NCI-H2107 (cell line): Measurements from ENCODE around the gene HIVEP3.

Experiments used
- DNase-seq: peaks from one replicate; lab custom pipeline; 2025; lab: John Stamatoyannopoulos, UW

The HIVEP3 gene

DNA sequence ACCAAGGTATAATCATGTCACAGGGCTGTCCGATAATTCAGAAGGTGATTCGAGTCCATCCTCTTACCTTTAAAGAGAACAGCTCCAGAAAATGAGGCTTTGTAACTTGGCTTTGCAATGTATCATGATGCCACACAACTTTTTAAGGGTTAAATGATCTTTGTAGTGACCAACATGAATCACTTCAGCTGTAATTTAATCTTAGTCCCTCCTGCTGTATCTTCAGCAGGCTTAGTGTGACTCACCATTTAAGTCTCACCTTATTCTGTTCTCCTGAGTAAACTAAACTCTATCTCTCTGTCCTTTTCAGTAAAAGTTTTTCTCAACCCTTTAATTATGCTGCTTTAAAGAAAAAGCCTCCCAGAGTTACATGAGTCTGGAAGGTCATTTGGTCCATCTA, 1.9 kb upstream of the HIVEP3 start:
- no peak for DNase-seq

DNA sequence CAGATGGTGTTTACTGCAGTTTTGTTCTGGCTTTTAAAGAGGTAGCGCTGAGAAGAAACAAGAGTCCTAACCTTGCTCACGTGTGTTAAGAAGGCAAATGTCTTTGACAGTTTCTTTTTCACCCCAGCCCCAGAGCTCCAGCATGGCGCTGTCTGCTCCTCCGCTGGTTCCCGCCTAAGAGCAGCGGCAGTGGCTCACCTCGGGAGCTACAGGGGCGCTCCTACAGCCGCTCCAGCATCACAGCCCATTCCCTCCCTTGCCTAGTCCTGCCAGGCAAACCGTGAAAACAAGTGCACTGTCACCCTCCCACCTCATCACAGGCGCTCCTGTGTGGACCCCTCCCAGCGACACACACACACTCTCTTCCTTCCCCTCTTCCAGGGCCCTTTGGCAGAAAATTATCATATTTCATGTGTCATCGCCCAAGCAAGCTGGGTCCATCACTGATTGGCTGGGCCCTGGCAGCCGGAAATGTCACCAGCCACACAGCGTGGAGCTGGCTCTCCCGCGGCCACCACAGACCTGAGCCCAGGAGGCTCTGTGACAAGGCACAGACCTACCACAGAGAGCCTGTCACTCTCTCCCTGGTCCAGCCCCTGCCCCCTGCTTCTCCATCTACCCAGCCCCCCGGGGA, 1.2 kb upstream of the HIVEP3 start:
- peak; percentile 88 for DNase-seq

DNA sequence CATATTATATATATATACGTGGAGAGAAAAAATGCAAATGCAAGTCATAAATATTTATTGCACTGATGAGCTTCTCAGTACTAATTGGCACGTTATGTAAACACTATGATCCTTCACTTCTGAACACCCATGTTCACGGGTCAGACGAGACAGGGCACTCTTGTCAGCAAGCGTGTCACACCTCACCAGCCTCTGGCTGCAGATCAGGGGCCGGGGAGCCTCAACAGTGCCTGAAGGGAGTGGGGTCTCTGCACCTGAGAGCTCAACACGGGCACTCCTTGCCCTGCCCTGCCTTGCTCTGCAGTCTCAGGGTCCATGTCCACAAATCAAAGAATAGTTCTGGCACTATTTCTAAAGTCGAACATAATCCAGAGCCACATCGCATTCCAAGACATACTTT, 409 bp upstream of the HIVEP3 start:
- no peak for DNase-seq

DNA sequence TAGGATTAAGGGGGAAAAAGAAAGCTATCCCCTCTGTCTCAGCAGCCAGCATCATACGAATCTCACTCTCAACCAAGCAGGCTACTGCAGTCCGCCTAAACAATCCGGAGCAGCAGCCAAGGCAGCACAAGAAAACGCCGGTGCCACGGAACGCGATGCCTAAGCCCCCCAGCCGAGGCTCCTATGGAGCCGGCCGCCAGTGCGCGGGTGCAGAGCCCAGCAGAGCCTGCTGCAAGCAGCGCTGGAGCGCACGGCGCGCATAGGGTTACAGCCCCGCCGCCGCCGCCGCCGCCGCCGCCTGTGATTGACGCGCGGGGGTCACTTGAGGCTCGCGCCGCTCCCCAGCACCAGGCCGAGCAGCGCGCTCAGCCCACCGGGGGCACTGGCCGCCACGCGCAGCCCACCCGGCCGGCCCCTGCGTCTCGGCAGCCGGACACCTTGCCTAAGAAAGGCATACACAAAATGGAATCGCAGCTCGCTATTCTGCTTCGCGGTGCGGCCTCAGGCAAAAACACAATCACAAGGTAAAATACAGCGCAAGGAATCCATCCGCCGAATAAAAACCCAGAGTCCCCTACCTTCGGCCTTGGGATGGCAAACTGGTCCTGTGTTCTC, 780 bp downstream of the HIVEP3 start:
- peak; percentile 54 for DNase-seq

DNA sequence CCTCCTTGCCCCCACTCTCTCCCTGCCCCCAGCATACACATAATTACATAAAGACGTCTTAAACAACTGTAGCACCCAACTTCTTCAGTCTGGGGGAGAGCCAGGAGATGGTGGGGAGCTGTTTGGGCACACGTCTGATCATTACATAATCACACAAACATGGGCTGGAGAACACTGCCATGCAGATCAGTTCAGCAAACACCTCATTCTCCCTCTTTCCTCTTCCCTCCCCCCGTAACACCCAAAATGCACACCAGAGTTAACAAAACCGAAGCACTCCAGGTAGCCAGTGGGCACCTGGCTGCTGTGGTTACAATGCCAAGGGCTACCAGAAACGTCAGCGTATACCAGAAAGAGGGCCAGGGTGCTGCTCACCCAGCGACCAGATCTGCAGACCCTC, 1.6 kb downstream of the HIVEP3 start:
- no peak for DNase-seq

DNA sequence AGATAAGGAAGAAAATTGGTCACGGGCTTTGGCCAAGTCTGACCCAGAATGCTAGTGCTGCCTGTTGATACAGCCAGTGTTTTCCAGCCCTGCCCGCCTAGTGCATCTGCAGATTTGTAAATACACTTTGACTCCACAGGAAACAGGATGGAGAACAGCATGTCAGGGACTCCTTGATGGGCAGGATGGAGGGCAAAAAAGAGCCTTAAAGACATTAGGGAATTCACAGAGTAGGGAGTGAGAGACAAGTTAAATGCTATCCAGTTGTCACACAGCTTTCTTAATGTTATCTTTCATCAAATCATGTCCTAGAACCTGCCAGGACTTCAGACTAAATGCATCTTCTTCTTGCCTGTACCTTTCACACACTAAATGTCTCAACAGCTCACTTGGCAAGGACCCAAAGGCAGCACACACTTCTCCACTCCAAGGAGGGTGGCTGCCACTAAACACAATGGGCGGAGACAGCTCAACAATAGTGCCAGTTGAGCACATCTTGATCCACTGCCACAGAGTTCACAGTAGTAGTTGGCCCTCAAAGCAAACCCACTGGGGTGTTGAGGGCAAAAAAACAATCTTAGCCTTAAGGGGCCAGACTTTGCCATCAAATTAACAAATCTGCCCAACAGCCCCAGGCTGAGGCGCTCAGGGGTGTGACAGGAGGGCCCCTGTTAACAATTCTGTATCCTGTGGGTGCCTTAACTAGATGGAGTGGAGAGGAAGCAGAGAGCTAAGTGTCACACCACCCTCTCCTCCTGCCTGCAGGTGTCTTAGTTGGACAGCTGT, 2.7 kb downstream of the HIVEP3 start:
- peak; percentile 52 for DNase-seq

DNA sequence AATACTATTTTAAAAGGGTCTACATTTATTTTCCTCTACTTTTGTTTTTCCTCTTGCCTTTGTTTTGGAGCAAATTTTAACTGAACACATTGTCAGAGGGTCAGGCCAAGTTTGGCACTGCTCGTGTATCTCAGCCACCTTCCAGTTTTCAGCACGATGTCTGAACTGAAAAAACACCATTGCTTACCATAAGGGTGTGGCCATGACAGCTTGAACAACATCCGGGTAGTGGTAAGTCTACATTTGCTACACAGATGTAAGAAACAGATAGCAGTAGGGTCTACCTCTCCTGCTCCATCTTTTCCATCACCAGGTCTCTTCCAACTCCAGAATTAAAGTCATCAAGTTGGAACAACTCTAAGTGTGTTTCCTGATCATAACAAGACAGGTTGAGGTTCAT, 4.2 kb downstream of the HIVEP3 start:
- no peak for DNase-seq

DNA sequence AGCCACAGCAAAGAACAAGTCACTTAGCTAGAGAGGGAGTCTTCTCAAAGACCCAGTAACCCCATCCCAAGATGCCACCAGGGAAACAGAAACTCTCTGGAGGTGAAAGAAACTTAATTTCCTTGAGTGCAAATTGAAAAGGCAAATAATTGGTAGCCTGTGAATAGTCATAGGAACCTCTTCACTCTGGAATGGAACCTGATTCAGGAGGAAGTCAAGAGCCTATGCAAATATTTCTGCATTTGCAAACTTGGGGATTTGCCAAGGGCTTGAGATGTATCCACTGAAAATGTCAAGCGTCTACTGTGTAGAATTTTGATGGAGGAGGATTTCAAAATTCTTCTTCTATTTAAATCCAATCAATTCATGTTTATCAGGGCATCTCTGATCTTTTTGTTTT, 5.7 kb downstream of the HIVEP3 start:
- peak; percentile 42 for DNase-seq

DNA sequence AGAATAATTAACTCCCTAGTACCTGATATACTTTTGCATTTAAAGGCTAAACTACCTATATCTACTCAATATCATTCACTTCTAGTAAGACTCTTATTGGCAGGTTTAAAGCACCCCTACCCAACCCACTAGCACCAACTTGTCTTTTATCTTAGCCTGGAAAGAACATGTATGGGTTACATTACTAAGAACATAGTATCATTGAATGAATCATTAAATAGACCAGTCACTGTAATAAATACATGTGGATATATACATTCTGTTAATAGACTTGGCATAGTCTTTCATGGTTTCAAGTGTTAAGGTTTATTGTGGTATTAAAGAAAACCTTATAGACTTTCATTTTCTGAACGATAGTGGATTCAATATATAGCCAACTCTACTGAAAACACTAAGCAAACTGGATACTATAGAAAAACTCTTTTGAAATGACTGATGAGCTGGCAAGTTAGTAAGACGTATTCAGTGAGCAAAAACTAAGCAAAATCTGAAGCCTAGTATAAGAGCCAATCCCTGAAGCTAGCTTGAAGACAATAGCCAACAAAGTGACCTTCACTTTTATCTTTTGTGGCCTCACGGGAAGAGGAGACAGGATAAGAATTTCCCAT, 10.3 kb downstream of the HIVEP3 start:
- DNase-seq, result no peak

DNA sequence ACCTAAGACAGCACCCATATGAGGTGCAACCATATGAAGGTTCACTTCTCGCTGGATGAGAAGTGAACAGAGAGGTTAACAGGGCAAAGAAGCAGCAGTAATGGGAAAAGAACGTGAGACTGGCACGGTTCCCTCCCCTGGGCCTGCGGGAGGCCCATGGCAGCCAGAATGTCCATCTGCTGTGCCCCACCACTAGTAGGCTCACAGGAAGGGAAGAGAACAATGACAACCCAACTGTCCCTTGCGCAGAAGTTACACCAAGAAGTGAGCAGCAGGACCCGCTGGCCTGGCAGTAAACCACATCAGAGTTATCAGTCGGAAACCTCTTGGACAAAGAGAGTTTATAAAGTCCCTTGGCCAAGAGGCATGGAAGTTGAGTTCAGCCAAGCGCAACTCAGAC, 11.3 kb downstream of the HIVEP3 start:
- no peak for DNase-seq

DNA sequence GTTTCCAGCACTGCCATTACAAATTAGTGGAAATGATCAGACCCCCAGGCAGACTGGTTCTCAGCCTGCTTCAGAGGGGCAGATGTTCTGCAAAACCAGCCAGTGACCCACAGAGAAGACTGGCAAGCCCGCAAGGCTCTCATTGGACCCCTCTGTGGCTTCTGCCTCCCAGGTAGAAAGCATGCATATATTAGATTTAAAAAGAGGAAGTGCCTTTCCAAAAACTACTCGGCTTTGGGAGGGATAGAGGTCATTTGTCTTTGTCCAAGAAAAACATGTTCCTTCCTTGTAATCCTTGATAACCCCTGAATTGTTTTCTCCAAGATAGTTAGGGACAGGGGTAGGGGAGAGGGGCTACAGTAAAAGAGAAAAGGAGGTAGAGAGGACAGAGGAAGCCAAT, 11.8 kb downstream of the HIVEP3 start:
- DNase-seq, result no peak

DNA sequence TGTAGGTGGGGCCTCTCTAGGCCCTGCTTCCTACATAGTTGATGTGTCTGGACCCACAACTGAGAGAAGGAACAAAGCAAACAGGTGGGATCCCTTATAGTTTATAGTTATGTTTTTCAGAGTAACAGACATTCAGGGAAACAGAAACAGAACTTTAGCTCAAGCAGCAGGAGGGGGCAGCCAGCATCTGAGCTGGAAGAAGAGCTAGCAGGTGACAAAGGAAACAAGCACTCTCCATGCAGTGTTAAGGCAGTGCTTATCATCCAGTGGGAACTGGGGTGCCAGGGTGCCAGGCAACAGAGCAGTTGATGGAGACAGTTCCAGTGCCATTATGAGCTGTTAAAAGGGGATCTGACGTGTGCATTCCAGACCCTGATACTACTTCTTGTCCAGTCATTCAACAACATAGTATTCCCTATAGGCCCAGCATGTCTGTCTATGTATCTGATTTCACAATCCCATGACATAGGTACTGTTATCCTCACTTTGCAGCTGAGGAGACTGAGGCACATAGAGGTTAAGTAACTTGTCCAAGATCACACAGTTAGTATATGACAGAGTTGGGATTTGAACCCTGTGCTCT, 13.5 kb downstream of the HIVEP3 start:
- DNase-seq, result no peak

DNA sequence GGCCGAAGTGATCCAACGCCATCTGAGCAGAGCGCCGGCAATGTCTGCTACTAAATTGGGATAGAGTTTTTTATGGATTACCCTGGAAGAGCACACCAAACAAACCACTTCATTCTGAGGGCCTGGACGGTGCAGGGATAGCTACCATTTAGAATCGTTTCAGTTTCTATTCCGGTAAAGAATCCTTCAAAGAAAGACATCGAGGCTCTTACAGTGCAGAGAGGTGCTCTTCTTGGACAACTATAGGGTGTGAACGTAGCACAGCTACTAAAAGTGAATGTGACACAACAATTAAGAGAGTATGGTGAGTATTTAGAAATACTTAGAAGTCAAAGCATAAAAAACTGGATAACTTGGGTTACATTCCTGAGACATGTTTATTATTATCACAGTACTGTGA, 16.1 kb downstream of the HIVEP3 start:
- DNase-seq, result no peak

DNA sequence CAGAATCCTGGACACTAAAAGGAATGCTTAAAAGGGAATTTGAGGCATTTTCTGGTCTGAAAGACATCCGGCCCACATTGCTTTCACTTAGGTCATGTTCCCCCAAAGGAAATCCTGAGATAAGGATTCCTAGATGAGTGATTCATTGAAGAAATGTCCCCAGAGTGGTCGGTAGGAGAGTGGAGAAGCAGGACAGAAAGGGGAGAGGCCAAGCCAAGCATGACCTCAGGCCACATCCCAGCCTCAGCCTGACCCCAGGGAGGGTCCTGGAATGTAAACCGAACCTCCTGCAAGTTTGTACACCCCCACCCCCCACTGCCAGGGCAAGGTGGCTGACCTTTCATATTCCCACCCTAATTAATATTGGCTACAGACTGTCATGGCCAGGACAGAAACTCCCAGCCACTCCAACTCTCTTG, 16.6 kb downstream of the HIVEP3 start:
- DNase-seq, result no peak

DNA sequence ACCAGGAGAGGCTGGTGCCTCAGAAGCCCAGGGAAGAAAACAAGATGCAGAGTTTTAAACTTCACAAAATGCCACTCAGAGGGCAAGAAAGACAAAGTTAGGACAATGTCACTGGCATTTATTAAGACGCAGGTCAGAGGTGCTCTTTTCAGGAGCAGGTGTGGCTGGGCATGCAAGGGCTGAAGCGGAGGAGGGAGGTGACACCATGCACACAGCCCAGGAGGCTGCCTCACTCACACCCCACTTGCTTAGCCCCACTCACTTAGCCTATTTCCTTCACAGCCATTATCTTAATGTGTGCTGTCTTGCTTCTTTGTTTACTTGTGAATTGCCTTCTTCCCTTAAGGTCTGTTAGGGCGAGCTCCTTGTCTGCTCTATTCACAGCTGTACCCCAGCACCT, 17.2 kb downstream of the HIVEP3 start:
- no peak for DNase-seq

DNA sequence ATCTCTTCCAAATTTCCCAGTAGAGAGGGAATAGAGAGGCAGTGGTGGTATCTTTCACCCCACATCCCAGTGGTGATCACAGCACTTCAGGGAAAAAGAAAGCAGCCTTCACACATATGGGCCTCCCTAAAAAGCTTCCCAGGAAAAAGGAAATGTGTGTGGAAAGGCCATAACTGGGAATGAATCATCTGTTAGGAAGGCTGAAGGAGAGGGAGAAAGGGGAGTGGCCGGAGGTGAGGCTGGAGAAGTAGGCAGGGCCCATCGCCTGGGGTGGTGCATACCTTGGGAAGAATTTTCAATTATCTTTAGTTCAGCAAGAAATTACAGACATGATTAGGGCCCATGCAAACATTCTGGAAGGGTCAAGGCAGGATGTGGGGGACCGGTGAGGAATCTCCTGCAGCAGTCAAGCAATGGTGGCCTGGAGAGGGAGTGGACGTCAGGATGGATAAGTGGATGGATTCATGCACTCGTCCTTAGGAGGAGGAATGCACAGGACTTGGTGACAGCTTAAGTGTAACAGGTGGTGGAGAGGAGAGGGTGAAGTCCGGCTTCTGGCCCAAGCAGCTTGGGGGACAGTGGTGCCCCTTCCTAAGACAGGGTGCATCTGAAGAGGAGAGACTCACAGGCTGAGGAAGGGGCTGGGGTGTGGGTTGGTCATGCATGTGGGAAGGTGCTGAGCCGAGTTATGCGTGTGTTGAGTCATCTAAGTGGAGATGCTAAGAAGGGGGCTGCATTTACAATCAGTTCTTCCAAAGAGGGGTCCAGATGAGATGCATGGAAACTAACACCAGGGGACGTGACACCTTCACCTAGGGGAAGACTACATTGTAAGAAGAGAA, 17.9 kb downstream of the HIVEP3 start:
- DNase-seq, result no peak

DNA sequence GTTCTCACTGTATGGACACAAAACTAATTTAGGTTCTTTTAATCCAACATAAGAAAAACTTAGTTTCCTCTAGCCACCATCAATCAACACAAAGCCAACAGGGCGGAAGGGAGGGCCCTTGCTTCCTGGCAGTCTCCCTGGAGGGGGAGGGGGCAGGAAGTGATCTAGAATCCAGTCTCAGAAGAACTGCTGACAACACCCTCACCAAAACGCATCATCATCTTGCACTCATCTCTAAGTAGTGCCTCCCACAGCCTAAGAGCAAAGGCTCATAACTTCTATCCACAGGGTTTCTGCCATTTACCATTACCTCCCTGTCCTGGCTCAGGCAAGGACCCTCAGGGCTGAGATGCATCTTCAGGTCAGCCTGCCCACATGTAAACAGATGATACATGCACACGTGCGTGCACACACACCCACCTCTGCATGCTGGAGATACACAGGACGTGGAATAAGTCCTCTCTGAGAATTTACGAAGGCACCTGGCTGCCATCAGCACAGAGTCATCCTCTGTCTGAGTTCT, 20.5 kb downstream of the HIVEP3 start:
- DNase-seq, result no peak

DNA sequence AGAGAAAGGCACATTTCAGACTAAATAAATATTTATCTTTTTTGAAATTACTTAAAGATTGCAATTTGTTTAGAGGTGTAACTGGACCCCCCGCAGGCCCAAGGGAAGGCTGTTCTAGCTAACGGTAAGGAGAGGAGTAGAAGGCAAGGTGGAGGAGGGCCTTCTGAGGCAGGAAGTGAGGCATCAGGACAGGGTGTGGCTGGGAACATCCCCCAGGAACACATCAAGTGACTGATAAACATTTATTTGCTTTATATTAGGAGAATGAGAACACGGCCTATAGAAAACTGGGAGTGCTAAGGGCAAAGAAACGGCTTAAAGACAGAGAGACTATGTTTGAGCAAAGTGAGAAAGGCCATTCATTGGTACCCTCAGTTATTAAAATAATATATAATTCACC, 23.2 kb downstream of the HIVEP3 start:
- no peak for DNase-seq

DNA sequence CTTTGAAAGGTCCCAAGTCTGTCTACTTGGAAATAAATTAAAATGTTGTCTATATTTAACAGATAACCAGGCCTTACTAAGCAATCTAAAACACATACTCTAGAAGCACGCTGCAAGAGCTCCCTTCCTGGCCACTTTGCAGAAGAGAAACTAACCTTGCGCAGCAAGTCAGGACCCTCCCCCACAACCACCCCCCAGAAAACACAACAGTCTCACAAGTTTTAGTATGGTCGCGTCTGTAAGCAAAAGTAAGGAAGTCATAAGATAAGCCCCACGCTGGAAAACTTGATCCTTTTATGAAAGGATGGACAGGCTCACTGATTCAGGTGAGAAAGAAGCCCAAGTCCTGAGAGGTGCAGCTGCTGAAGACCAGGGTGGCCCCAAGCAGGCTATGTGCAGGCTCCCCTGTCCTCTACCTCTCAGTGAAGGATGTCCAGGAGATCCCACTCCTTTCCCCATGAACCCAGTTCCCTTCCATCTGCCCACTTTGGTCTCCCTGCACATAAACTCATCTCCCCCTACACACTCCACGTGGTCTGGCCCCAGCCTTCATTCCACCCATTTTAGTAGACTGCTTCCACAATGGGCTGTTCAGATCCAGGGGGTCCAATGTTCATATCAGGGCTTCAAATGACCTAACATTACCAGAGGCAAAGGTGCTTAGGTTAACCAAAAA, 23.8 kb downstream of the HIVEP3 start:
- DNase-seq, result no peak

DNA sequence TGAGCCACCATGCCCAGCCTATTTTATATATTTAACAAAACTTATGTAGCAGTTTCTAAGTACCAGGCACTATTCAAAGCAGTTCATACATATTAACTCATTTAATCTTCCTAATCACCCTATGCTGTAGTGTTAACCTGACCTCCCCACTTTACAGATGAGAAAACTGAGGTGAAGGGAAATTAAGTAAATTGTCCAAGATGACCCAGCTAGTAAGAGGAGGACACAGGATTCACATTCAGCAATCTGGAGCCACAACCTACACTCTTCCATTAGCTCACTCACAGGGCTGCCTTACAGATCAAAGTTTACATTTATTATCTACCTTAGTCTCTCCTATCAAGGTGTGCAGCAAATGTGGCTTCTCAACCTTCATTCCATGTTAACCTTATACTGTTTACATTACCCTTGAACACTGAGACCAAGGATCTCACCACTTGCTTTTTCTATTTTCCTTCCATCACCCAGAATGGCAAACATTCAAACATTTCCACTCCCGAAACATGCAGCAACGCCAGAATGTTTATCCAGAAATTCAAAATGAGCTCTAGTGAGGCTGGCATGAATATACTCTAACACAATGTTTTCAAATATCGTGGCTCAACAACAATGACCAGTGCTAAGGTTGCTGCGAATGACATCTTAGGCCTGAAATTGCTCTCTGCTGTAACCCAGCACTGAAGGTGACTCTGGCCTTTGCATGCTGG, 24.5 kb downstream of the HIVEP3 start:
- no peak for DNase-seq
